HG03469 (cell line): ENCODE measurements around the gene KLHL33.
A peak's percentile ranks its signal among the peaks of the same experiment; 100 is the strongest.
"Not testable (repeated sequence)": the region's sequence is repeated elsewhere in the genome, so short reads cannot be mapped to it uniquely, and the experiment has no call there.

Experiments used
- ATAC-seq: cut with Tn5 transposase; IDR thresholded peaks from one replicate; pipeline ENCODE4 v1.9.1; 2021; ENCODE audit warnings: mild to moderate bottlenecking, moderate library complexity, moderate number of reproducible peaks; ENCODE audit not compliant: unreplicated experiment

Gene KLHL33

DNA sequence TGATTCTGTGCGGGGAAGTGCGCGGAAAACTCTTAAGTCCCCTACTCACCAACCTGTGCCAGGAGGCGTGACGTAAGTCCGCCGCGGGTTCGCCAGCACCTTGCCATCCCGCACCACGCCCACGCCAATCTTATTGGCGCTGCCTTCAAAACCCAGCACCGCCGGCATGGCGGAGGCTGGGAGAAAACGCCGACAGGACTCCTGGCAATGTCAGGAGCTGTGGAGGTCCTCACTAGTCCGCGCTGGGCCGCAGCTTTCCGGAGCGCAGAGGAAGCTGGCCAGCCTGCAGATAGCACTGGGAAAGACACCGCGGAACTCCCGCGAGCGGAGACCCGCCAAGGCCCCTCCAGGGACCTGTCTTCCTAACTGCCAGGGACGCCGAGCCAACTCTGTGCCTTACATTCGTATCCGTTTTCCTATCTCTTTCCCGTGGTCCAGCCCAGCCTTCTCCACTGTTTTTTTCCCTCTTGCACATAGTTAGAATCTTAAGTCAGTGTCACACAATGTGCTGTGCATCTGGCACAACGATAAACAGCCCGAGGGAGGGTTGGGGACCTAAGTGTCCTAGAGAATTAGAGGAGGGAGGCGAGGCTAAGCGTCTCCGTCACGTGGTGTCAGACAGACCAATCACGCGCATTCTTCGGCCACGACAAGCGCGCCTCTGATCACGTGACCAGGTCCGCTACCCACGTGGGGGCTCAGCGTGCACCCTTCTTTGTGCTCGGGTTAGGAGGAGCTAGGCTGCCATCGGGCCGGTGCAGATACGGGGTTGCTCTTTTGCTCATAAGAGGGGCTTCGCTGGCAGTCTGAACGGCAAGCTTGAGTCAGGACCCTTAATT is 18.8 kb upstream of the KLHL33 start, which contains the start of the genes APEX1 and OSGEP:
APEX1 (plus strand) TSS at position 711 of the 839 bp plus-strand sequence. CDS start 420 bp downstream, outside the sequence.
OSGEP (minus strand) TSS at position 297 of the 839 bp plus-strand sequence; CDS start at position 168, 129 bp downstream.
- peak; percentile 76 for ATAC-seq

DNA sequence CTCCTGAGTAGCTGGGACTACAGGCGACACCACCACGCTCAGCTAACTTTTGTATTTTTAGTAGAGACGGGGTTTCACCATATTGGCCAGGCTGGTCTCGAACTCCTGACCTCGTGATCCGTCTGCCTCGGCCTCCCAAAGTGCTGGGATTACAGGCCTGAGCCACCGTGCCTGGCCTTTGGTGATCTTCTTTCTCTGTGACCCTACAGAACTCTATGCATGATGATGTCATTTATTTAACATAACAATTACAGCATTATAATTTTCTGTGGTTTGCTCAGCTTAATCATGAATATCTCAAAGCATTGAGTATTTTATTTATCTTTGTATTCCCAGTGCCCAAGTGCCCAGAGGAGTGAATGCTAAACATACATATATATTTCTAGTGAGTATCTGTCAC is 16.9 kb upstream of the KLHL33 start:
- not testable (repeated sequence) for ATAC-seq

DNA sequence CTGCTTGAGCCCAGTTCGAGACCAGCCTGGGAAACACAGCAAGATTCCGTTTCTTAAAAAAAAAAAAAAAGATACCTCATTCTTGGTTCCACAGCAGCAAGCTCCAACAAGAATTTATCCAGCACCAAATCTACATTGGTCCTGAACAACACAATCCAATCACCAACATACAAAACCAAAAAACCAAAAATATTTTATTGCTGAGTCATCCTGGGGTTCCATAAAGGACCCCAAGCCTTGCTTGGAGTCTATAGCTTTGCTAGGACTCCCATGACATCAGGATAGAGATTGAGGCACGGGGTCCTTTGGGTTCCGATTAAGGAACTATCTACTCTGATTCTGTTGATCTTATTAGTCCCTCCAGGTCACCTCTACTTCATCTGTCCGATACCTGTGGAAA is 10.9 kb upstream of the KLHL33 start:
- no peak for ATAC-seq

DNA sequence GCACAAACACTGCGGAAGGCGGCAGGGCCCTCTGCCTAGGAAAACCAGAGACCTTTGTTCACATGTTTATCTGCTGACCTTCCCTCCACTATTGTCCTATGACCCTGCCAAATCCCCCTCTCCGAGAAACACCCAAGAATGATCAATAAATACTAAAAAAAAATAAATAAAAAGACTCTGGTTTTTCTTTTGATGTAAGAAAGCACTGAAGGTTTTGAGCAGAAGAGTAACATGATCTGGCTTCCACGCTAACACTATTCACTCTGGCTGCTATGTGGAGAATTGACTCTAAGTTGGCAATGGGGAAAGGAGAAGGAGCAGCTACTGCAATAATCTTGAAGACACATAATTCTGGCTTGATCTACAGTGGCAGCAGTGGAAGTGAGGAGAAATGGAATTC is 7.7 kb upstream of the KLHL33 start:
- ATAC-seq = not testable (repeated sequence)

DNA sequence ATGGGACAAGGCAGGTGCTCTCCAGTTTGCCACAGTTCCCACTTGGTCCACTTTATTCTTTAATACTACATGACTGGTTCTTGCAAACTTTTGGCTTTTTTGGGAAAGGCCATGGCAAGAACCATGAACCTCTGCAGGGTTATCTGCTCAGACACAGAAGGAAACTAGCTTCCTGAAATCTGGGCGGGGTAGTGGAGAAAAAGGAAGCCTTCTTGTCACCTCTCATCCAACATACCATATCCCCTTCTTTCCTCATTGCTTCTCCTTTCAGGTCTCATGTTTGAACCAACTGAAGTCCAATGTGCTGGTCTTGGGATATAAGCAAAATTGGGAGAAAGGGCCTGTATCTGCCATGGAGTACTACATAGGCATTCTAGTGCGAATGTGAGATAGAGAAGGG is 5.5 kb upstream of the KLHL33 start:
- ATAC-seq = no peak

DNA sequence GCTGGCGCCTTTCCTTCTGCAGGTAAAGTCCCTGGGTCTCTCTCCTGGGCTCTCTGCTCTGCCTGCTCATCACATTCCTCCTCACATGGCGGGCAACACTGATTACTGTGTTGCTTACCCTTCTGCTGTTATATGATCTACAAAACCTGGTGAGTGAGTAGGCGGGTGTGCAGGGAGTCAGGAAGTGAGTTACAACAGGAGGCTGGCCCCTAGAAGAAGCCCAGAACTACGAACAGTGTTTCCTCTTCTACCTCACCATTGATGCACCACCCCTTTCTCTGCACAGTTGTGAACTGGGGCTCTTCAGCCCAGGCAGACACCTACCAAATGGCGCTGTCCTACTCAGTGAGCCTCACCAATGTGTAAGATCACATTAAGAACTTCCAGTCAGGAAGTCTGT is 4.9 kb upstream of the KLHL33 start:
- no peak for ATAC-seq

DNA sequence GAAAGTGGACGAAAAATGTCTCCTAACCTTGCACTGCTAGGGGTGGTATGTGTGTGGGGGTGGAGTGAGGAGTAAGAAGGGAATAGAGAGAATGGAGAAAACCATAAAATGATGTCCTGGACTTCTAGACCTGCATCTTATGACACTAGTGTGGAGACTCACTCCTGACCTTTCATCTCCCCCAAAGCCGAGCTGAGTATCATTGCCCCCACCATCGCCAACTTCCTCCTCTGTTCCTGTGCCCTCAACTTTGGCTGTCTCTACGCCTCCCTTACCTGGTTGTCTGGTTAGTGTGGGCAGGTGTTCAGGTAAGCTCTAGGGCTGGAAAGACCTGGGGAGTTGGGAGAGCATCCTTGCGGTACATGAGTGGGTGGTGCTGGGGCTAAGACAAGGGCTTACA is 4.5 kb upstream of the KLHL33 start:
- ATAC-seq = no peak

DNA sequence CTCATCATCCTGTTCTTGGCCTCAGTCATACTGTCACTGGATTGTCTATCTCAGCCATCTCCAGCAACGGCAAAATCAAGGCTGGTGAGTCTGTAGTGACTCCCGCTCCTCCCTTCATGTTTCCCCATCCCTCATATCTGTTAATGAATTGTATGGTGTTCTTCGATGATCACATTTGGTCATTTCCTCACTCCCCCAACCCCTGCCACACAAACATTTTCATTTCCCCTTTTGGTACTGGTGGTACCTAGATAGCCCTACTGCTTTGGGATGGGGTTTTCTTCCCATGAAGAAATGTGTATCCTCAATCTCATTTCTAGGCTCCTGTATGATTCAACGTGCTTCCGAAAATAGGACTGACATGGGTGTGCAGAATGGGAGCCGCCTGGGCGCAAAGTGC is 2.7 kb upstream of the KLHL33 start:
- no peak for ATAC-seq

DNA sequence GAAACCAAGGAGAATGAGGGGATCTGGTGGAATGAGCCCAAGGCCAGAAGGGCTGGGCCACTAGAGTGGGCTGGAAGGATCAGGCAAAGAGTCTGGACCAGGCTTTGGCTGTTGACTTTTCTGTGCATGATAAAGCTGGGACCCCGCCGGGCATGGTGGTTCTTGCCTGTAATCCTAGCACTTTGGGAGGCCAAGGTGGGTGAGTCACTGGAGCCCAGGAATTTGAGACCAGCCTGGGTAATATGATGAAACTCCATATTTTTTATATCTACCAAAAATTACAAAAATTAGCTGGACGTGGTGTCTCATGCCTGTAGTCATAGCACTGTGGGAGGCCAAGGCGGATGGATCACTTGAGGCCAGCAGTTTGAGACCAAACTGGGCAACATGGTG is 393 bp upstream of the KLHL33 start:
- ATAC-seq = no peak

DNA sequence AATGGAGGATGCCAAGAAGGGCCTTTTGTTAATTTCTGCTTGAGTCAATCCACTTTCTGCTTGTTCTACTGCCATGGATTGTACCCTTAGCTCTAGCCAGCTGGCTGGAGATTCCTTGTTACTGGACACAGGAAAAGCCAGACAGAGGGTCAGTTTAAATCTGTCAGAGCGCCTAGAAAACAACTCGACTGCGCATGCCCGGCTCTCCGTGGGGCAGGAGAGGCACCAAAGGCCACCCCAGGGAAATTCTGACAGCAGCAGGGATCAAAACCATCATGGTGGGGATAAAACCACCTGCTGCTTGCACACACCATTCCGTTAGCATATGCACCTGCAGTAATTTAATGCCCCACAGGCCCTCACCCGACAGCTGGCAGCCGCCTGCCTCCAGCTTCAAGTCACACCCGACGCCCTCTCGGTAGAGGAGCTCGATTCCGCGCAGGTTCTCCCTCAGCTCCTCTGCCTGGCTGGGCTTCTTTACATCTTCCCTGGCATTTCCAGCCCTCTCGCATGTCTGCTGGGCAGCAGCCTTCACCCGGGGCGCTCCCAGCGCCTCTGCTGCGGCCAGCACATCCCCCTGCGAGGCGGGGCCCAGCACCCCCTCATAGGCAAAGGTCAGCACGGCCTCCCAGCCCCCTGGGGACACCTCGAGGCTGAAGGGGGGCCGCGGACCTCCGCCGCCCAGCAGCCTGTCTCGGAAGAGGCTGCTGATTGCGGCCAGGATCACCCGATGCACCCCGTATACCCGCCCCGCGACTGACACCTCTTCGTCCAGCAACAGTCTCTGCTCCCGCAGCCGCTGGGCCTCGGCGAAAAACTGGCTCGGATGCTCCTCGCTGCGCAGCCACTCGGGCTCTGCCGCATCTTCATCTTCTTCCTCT is 1.0 kb downstream of the KLHL33 start:
- ATAC-seq = no peak

DNA sequence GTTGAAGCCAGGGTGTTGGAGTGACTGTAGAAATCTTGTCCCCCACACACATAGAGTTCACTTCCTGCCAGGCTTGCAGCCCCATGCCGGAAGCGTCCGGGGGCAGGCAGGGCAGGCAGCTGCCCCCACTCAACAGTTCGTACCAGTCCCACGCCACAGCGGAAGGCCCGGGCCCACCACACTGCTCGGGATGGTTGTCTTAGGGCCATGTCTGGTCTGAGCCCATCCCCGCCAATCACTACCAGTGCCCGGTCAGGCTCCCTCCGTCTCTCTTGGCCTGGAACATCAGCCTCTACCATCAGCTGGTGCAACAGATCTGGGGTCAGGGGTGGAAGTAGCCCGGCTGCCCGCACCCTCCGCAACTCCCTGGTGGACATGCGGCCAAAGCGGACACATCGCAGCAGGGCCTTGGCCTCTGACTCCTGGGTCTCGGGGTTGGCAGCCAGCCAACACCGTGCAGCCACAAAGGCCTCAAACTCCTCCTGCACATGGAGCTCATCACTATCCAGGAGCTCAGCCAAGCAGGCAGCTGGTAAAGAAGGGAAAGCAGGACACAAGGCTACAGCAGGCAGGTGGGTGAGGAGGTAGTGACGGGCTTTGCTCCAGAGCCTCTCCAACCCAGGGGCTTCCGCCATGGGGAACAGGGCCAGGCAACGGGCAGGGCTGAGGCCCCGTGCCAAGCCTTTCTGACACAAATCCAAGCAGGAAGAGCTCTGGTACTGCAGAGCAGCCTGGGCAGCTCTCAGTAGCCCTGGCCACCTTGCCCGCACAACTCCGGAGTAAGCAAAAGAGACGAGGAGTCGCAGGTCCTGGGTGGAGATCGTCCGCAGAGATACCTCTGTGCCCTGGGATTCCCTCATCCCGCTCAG is 5.9 kb downstream of the KLHL33 start:
- ATAC-seq = no peak

DNA sequence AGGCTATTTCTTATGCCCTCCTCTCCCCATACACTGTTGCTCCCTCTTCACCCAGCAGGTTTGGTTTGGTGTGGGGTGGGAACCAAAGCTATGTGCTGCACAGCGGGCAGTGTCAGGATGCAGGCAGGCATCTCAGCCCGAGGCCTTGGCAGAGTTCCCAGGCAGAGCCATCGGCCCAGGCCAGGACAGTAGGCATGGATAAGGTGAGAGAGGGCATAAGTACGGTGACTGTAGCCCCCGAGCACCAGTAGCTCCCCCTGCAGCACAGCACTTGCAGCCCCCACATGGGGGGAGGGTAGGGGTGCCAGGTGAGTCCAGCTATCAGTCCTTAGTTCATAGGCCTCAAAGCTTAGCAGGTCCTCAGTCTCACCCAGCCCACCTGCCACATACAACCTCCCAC is 7.2 kb downstream of the KLHL33 start:
- no peak for ATAC-seq

DNA sequence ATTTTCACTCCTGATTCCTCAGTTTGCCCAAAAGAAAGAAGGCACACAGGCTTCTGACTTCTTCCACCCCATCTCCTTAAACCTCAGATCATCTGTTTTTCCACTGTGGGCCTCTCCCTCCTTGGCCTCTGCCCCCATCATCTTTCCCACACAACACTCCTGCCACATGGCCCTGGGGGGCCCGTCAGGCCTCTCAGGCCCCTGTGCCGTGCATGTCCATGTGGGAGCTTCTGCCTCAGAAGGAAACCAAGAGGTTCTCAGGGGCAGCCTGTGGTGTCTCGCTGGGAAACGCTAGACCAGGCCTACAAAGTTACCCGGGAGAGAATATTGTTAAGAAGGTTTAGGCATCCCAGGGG is 8.0 kb downstream of the KLHL33 start:
- peak; percentile 17 for ATAC-seq

DNA sequence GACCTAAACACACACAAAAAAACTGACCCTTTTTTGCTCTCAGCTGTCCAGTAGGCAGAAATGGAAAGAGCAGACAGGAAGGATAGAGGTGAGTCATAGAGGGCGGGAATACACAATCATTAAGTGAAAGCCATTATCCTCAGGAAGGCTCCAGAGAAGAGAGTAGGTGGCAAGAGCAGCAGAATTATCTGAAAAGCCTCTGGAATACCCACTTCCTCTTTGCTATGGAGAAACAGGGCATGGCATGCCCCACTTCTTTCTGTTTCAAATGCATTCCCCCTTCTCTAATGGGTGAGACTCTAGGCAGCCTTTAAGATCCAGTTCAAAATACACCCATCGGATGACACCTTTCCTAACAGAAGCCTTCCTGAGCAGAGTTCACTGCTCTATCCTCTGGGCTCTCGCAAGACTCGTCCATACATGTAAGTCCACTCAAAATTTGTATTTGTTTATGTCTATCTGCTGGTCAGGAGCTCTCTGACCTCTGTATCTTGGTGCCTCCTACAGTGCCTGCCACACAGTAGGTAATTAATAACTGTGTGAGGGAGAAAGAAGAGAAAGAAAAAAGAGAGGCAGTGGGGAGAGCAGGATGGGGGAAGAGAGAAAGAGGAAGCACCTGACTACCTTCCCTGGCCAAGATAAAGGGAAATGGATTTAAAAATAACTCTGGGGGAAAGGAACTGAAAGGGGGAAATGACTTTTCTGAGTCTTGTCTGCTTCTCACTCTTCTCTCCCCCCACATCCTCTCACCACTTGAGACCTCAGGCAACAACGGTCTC is 8.5 kb downstream of the KLHL33 start:
- peak; percentile 56 for ATAC-seq

DNA sequence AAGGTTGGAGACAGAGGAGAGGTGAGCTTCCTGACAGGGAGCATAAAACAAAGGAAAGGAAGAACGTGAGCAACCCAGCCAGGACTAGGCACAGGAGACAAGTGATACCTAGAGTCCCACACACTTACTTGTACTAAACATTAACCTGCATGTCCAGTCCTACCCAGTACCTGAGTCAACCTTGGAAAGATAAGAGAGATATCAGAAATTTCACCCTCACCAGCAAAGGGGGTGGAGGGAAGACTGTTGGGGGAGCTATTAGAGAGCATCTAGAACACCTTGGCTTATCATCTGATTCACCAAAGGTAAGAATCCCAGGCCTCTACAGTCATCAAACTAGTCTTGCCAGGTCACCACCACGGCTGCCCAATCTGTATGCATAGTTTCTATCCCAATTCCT is 11.1 kb downstream of the KLHL33 start:
- ATAC-seq = no peak

DNA sequence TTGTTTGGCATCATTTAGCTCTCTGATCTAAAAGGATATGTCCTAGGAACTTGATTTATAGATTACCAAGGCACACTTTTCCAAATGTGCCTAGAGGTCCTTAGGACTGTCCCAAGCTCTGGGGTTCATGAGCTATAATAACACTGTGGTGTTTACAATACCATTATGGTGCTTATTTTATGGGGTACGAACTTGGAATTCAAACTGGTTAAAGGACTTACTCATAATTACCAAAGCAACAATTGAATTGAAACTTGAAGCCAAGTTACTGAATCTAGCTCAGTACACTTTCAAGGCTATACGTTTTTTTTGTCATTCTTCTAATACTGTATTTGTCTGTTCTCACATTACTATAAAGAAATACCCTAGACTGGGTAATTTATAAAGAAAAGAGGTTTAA is 13.1 kb downstream of the KLHL33 start:
- no peak for ATAC-seq

DNA sequence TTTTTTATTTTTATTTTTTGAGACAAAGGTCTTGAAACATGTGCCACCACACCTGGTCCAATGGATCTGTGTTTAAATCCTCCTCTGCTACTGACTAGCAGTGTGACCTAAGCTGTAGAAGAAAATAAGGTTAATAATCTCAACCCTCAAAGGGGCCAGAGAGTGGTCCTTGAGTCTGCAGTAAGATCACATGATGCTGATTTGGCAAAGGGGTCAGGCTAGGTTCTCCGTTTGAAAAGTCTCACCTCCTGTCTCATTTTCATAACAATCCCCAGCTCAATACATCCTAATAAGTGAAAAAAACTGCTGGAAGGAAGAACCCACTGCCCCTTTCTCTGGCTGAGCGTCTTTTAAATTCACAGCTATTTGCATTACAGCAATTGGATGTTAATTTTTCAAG is 14.7 kb downstream of the KLHL33 start:
- ATAC-seq = no peak

DNA sequence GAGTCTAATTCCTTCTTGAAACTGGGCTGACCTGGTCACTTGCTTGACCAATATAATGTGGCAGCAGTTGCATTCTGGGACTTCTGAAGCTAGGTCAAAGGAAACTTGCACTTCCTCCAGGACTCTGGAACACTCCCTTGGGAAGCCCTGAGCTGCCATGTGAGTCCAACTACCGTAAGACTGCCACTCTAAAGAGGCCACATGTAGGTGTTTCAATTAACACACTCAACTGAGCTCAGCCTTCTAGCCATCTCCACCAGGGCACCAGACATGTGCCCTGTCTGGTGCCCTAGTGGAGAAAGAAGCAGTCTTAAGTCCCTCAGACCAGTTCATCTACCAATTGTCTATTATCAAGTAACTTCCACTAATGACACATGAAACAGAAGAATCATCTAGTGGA is 16.5 kb downstream of the KLHL33 start:
- ATAC-seq = no peak

DNA sequence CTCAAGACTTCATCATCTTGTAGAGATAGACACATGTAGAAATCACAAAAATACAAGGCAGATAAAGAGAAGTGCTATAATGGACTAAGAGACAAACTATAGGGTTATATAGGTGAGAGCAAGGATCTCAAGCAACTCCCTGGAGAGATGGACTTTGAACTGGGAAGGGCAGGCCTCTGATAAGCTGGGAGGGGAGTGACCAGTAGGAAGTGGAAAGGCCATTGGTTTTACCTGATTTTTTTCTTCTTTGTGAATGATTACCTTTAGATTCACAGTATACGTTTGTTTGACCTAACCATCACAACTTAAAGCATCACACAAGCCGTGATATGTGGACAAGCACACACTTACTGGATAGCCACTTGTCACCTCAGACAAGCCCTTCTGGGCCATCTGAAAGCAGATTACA is 17.5 kb downstream of the KLHL33 start:
- ATAC-seq = no peak
